NB4 (cell line): ENCODE results near the gene MORF4L2.
"Not testable (repeated sequence)": the region's sequence is repeated elsewhere in the genome, so short reads cannot be mapped to it uniquely, and the experiment has no call there.

Experiments
- DNase-seq: peaks from one replicate; pipeline ENCODE4 v3.0.0; 2010; ENCODE audit warnings: low read depth
- H3K4me3 ChIP-seq: one replicate; pipeline ENCODE4 v1.5.1; 2011; ENCODE audit warnings: mild to moderate bottlenecking, low read depth, low read length, moderate library complexity
- MYC ChIP-seq: IDR thresholded peaks from 2 replicates; pipeline ENCODE4 v1.6.1; 2011; ENCODE audit warnings: low read depth, low read length
- POLR2A ChIP-seq: IDR thresholded peaks from 2 replicates; pipeline ENCODE4 v1.6.1; 2011; ENCODE audit warnings: mild to moderate bottlenecking; ENCODE audit not compliant: insufficient read length; ENCODE audit errors: extremely low read depth
- TF ChIP-seq, protein P1 (sequence below): IDR thresholded peaks from one replicate; pipeline ENCODE4 v1.5.1; 2012; ENCODE audit warnings: low read depth, low read length
- TF ChIP-seq, protein P2 (sequence below): IDR thresholded peaks from 2 replicates; pipeline ENCODE4 v1.6.1; 2011; ENCODE audit warnings: low read depth, low read length

The MORF4L2 gene

GRCh38 chrX:103640401-103641155 lies 45.9 kb downstream of the MORF4L2 start:
- TF ChIP-seq, protein P1, sequence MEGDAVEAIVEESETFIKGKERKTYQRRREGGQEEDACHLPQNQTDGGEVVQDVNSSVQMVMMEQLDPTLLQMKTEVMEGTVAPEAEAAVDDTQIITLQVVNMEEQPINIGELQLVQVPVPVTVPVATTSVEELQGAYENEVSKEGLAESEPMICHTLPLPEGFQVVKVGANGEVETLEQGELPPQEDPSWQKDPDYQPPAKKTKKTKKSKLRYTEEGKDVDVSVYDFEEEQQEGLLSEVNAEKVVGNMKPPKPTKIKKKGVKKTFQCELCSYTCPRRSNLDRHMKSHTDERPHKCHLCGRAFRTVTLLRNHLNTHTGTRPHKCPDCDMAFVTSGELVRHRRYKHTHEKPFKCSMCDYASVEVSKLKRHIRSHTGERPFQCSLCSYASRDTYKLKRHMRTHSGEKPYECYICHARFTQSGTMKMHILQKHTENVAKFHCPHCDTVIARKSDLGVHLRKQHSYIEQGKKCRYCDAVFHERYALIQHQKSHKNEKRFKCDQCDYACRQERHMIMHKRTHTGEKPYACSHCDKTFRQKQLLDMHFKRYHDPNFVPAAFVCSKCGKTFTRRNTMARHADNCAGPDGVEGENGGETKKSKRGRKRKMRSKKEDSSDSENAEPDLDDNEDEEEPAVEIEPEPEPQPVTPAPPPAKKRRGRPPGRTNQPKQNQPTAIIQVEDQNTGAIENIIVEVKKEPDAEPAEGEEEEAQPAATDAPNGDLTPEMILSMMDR, result no peak
- TF ChIP-seq MYC, result no peak
- TF ChIP-seq, protein P2, sequence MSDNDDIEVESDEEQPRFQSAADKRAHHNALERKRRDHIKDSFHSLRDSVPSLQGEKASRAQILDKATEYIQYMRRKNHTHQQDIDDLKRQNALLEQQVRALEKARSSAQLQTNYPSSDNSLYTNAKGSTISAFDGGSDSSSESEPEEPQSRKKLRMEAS, result no peak
- no peak for TF ChIP-seq POLR2A
- no peak overlapping the region for H3K4me3 ChIP-seq
- DNase-seq, result no peak

DNA sequence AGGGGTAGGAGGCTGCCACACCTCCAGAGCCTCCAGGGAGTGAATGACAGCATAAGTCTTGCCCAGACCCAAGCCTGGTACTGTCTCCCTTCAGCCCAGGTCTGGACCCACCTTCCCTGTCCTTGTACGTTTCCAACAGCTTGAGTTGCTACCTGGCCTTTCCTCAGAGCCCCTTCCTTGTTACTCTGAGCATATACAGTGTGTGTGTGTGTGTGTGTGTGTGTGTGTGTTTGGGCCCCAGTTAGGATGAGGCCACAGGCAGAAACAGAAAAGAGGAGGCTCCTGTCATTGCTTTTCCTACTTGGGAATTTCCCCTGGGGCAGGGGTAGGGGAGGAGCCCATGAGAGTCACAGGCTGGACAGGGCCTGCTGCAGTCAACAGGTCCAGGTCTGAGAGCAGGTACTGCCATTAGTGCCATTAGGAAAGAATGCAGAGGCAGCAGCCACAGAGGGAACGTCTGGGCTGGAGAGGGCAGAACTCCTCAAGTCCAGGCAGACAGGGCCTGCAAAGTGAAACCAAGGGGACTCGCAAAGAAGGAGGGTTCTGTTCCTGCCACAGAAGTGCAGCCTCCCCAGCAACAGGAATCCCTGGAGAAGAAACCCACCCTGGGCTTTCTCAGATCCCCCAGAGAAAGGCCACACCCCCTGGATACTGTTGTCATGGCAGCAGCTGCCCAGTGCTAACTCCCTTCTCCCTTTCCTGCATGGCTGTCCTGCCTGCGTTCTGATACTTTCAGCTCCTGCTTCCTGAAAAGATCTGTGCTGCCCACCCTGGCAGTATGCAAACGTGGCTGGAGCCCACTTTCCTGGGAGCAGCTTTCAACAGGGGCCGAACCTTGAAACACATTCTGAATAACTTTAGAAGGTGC lies 47.8 kb downstream of the MORF4L2 start:
- not testable (repeated sequence) for DNase-seq, H3K4me3 ChIP-seq

GRCh38 chrX:103637604-103638338 lies 48.7 kb downstream of the MORF4L2 start:
- DNase-seq, result no peak

GRCh38 chrX:103635436-103635835 lies 51.1 kb downstream of the MORF4L2 start:
- no peak for DNase-seq
- no peak overlapping the region for H3K4me3 ChIP-seq
- TF ChIP-seq MYC (no peak), POLR2A (no peak)
- TF ChIP-seq, protein P2, result no peak
- TF ChIP-seq, protein P1, result no peak

More at GRCh38 chrX:103637604-103638338, 48.7 kb downstream of the MORF4L2 start:
- TF ChIP-seq, protein P1, result no peak
- TF ChIP-seq, protein P2, result no peak
- H3K4me3 ChIP-seq, result no peak overlapping the region

GRCh38 chrX:103631145-103631544 lies 55.4 kb downstream of the MORF4L2 start:
- no peak for DNase-seq
- H3K4me3 ChIP-seq, result no peak overlapping the region
- TF ChIP-seq, protein P1, result no peak
- TF ChIP-seq, protein P2, result no peak
- no peak for TF ChIP-seq POLR2A
- no peak for TF ChIP-seq MYC

GRCh38 chrX:103630171-103630511 lies 56.4 kb downstream of the MORF4L2 start:
- DNase-seq, result no peak
- TF ChIP-seq POLR2A (no peak), MYC (no peak)
- TF ChIP-seq, protein P1, result no peak
- TF ChIP-seq, protein P2, result no peak
- H3K4me3 ChIP-seq, result no peak overlapping the region
